H1 (cell line): ENCODE results near the gene ACVRL1. TPM values are rescaled to one million over a fixed set of nuclear protein-coding genes. Genes with fewer than 3 reads are reported as not detected.

Experiments
- CTCF ChIA-PET: fragments of 300-600 bp; sonication (Branson Sonifier 250); formaldehyde crosslinking; loops from one replicate; lab custom pipeline; 2021; ENCODE audit not compliant: partially characterized antibody; lab: Charles Lee
- POLR2A ChIA-PET: fragments of 300-600 bp; sonication (Branson Sonifier 250); formaldehyde crosslinking; loops from one replicate; lab custom pipeline; 2021; ENCODE audit warnings: inconsistent platforms; ENCODE audit not compliant: partially characterized antibody; lab: Charles Lee
- DNase-seq, 2 experiments: peaks; one replicate each; pipeline versions ENCODE4 v3.0.0 to v3.0.0-alpha.2; 2010 to 2022; ENCODE audit warnings: low spot score in 2 of 2, low read depth in 1 of 2, mixed read lengths in 1 of 2
- FAIRE-seq: peaks from 2 replicates; lab custom pipeline; 2011; peaks lifted over from hg19 to GRCh38; lab: Jason Lieb, UNC
- H2AFZ ChIP-seq: 2 replicates; pipeline ENCODE4 v1.8.1; 2012; ENCODE audit warnings: low read length, inconsistent platforms
- H2AK5ac ChIP-seq: 2 replicates; pipeline ENCODE4 v1.6.1; 2013; ENCODE audit warnings: low read depth, low read length
- H2BK120ac ChIP-seq: replicated peaks from 2 replicates; pipeline ENCODE3; 2013; ENCODE audit warnings: low read depth, low read length, inconsistent platforms
- H2BK12ac ChIP-seq: 2 replicates; pipeline ENCODE4 v1.6.1; 2013; ENCODE audit warnings: low read depth, low read length
- H2BK15ac ChIP-seq: 2 replicates; pipeline ENCODE4 v1.6.1; 2013; ENCODE audit warnings: low read length
- H2BK20ac ChIP-seq: 2 replicates; pipeline ENCODE4 v1.6.1; 2013; ENCODE audit warnings: low read length
- H2BK5ac ChIP-seq: 2 replicates; pipeline ENCODE4 v1.6.1; 2013; ENCODE audit warnings: low read depth, low read length
- H3K14ac ChIP-seq: 2 replicates; pipeline ENCODE4 v1.6.1; 2013; ENCODE audit warnings: inconsistent platforms; ENCODE audit not compliant: insufficient read length
- H3K18ac ChIP-seq: 2 replicates; pipeline ENCODE4 v1.6.1; 2013; ENCODE audit warnings: low read length; ENCODE audit errors: extremely low read depth
- H3K23ac ChIP-seq: 2 replicates; pipeline ENCODE4 v1.6.1; 2013; ENCODE audit warnings: inconsistent platforms; ENCODE audit not compliant: insufficient read length
- H3K23me2 ChIP-seq: 2 replicates; pipeline ENCODE4 v1.6.1; 2013; ENCODE audit warnings: low read depth, low read length
- H3K27ac ChIP-seq: 2 replicates; pipeline ENCODE4 v1.6.1; 2011; ENCODE audit warnings: low read depth, low read length, inconsistent platforms
- H3K27me3 ChIP-seq, 4 experiments: replicated peaks in 1 of 4; 1 replicate in 1 of 4; 2 replicates in 3 of 4; pipeline versions ENCODE4 v1.6.1 to v1.8.1; 2011 to 2013; ENCODE audit warnings: low read length in 3 of 4, mild to moderate bottlenecking in 3 of 4, inconsistent platforms in 2 of 4, mixed read lengths in 2 of 4, moderate library complexity in 1 of 4; ENCODE audit not compliant: control insufficient read depth in 3 of 4, insufficient read depth in 3 of 4; ENCODE audit errors: extremely low read depth in 1 of 4
- H3K36me3 ChIP-seq, 4 experiments: 2 replicates each; pipeline versions ENCODE4 v1.6.1 to v1.8.1; 2011 to 2013; ENCODE audit warnings: mild to moderate bottlenecking in 4 of 4, low read length in 3 of 4, moderate library complexity in 2 of 4, control low read depth in 1 of 4, inconsistent platforms in 1 of 4; ENCODE audit not compliant: insufficient read depth in 4 of 4, control insufficient read depth in 2 of 4
- H3K4ac ChIP-seq: replicated peaks from 2 replicates; pipeline ENCODE3; 2013; ENCODE audit warnings: low read length, low read depth, mixed read lengths, inconsistent platforms; ENCODE audit not compliant: insufficient read length
- H3K4me1 ChIP-seq, 4 experiments: replicated peaks in 1 of 4; 1 replicate in 1 of 4; 2 replicates in 3 of 4; pipeline versions ENCODE4 v1.6.1 to v1.8.1; 2011 to 2013; ENCODE audit warnings: low read length in 3 of 4, inconsistent platforms in 2 of 4, mixed read lengths in 1 of 4; ENCODE audit not compliant: insufficient read depth in 4 of 4, control insufficient read depth in 3 of 4
- H3K4me2 ChIP-seq, 2 experiments: 2 replicates each; pipeline versions ENCODE4 v1.6.1 to v1.8.1; 2011 to 2013; ENCODE audit warnings: low read depth in 2 of 2, low read length in 2 of 2, control low read depth in 1 of 2, inconsistent platforms in 1 of 2, mild to moderate bottlenecking in 1 of 2; ENCODE audit not compliant: insufficient read depth in 1 of 2
- H3K4me3 ChIP-seq, 4 experiments: fragments of 200-600, 300-600 bp in 1 of 4; sonication (generic), shearing (Covaris generic), sonication (Bioruptor Twin) in 1 of 4; 2 replicates each; pipeline versions ENCODE4 v1.5.1 to v1.8.1; 2011 to 2016; ENCODE audit warnings: low read length in 4 of 4, low read depth in 3 of 4, control low read depth in 2 of 4, inconsistent platforms in 2 of 4, mild to moderate bottlenecking in 2 of 4, mixed read lengths in 1 of 4, moderate library complexity in 1 of 4; ENCODE audit not compliant: insufficient read depth in 2 of 4; ENCODE audit errors: extremely low read depth in 1 of 4
- H3K56ac ChIP-seq: replicated peaks from 2 replicates; pipeline ENCODE3; 2013; ENCODE audit warnings: low read depth, mild to moderate bottlenecking, mixed read lengths, low read length, inconsistent platforms; ENCODE audit not compliant: insufficient read length
- H3K79me1 ChIP-seq: 2 replicates; pipeline ENCODE4 v1.6.1; 2013; ENCODE audit warnings: low read depth, low read length, control low read depth
- H3K79me2 ChIP-seq, 2 experiments: 2 replicates each; pipeline versions ENCODE4 v1.6.1 to v1.8.1; 2012 to 2013; ENCODE audit warnings: low read length in 2 of 2, mild to moderate bottlenecking in 2 of 2, inconsistent platforms in 1 of 2; ENCODE audit not compliant: insufficient read depth in 2 of 2, control insufficient read depth in 1 of 2
- H3K9ac ChIP-seq, 4 experiments: replicated peaks in 1 of 4; 1 replicate in 1 of 4; 2 replicates in 3 of 4; pipeline versions ENCODE4 v1.6.1 to v1.8.1; 2011 to 2013; ENCODE audit warnings: low read depth in 3 of 4, low read length in 3 of 4, control low read depth in 2 of 4, mild to moderate bottlenecking in 2 of 4, moderate library complexity in 2 of 4, inconsistent platforms in 1 of 4; ENCODE audit errors: extremely low read depth in 1 of 4
- H3K9me3 ChIP-seq, 2 experiments: 2 replicates each; pipeline versions ENCODE4 v1.6.1 to v1.8.1; 2012 to 2013; ENCODE audit warnings: mild to moderate bottlenecking in 2 of 2, moderate library complexity in 2 of 2, control low read depth in 1 of 2, inconsistent platforms in 1 of 2, low read depth in 1 of 2, low read length in 1 of 2, mixed read lengths in 1 of 2; ENCODE audit not compliant: insufficient read depth in 2 of 2
- H4K20me1 ChIP-seq, 2 experiments: replicated peaks in 1 of 2; 2 replicates each; pipeline versions ENCODE3 to v1.8.1; 2011 to 2013; ENCODE audit warnings: inconsistent platforms in 2 of 2, low read length in 2 of 2, mild to moderate bottlenecking in 1 of 2; ENCODE audit not compliant: insufficient read depth in 2 of 2, control insufficient read depth in 1 of 2
- H4K5ac ChIP-seq: 2 replicates; pipeline ENCODE4 v1.6.1; 2013; ENCODE audit warnings: low read length, low read depth, mixed read lengths, inconsistent platforms; ENCODE audit not compliant: insufficient read length
- H4K8ac ChIP-seq: 2 replicates; pipeline ENCODE4 v1.8.0; 2013; ENCODE audit warnings: mild to moderate bottlenecking, moderate library complexity, low read length, inconsistent platforms; ENCODE audit not compliant: insufficient read depth; ENCODE audit errors: extremely low read depth
- H4K91ac ChIP-seq: replicated peaks from 2 replicates; pipeline ENCODE3; 2013; ENCODE audit warnings: low read length, mixed read lengths, inconsistent platforms; ENCODE audit not compliant: insufficient read length
- KDM1A ChIP-seq: fragments of 200-600, 300-600 bp; sonication (generic); IDR thresholded peaks from 2 replicates; pipeline ENCODE4 v1.7.1; 2016; ENCODE audit warnings: mild to moderate bottlenecking, low read length, borderline replicate concordance
- NANOG ChIP-seq: IDR thresholded peaks from 2 replicates; pipeline ENCODE4 v1.6.1; 2011; ENCODE audit warnings: low read length, low read depth, mild to moderate bottlenecking, inconsistent platforms; ENCODE audit not compliant: insufficient read depth, poor library complexity, severe bottlenecking
- WGBS, 2 experiments: shearing (Covaris generic) in 1 of 2; methylation state at CpG; one replicate each; pipeline versions ENCODE4 v1.1.6 to v1.1.7; 2013 to 2015; ENCODE audit warnings: low lambda C conversion rate in 2 of 2, mixed read lengths in 2 of 2, inconsistent platforms in 1 of 2, low coverage in 1 of 2, missing lambda C conversion rate in 1 of 2; ENCODE audit not compliant: insufficient replicate concordance in 2 of 2, insufficient coverage in 1 of 2, insufficient read length in 1 of 2; ENCODE audit errors: extremely low coverage in 1 of 2, missing lambda C conversion rate in 1 of 2; 5-methylcytosine and 5-hydroxymethylcytosine counted together
- polyA plus RNA-seq, 7 experiments: library from polyadenylated mRNA; depleted of rRNA in 3 of 7; stranded (reverse) in 5 of 7; unstranded in 2 of 7; fragments of >200 nt in 5 of 7; fragments of 200-250 nt in 2 of 7; gene quantifications; 1 replicate in 5 of 7; 2 replicates in 1 of 7; 4 replicates in 1 of 7; pipeline versions ENCODE4 v1.2.1 to v1.2.3, GENCODE V29; 2011 to 2013; ENCODE audit warnings: missing spikeins in 2 of 7, mixed read lengths in 2 of 7
- total RNA-seq: library from RNA; stranded (reverse); fragmentation: NEBNext Ultra II Directional; extraction: Animal tissue kit (Norgen Biotek cat#: 25700); gene quantifications from 2 replicates; pipeline ENCODE4 v1.2.1, GENCODE V29; 2021

The ACVRL1 gene
- total and polyA plus RNA-seq, 2 of the 8 experiments (the other 6 are each of a cell fraction or from before 2014, with no cell fraction given), result 0.09 to 0.35 TPM

DNA sequence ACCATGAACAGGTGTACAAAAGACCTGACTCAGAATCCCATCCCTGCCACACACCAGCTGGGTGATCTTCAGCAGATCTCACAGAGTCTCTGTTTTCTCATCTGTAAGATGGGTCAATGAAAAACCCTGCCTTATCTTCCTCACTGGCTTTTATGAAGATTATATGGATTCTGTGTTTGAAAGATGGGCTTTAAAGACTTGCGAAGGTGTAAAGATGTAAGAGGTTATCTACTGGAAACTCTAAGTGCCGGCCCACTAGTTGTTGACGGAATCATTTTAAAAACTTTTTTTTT lies 34.7 kb upstream of the ACVRL1 start:
- H3K4ac ChIP-seq, result no peak overlapping the region
- no peaks in the 10 kb centered on the region for H3K9me3 ChIP-seq
- H3K4me2 ChIP-seq, result no peak overlapping the region
- no peak overlapping the region for H4K91ac ChIP-seq
- TF ChIP-seq KDM1A (peak; percentile 53; the same call in 1 of the 2 replicates), NANOG (no peak)
- no peak overlapping the region for H2BK15ac ChIP-seq
- DNase-seq (no peak), FAIRE-seq (no peak)
- no peak overlapping the region for H2BK5ac ChIP-seq
- no peak overlapping the region for H4K5ac ChIP-seq
- no peak overlapping the region for H3K18ac ChIP-seq
- no peak overlapping the region for H2AK5ac ChIP-seq
- POLR2A ChIA-PET, result interaction anchor here (0.8 to 2.5 kb wide), 3 partner anchors 10 to 49 kb away, joined by 3 to 15 read pairs (median 4); no protein-coding TSS in a partner anchor
- no peak overlapping the region for H3K9ac ChIP-seq
- no peak overlapping the region for H3K27ac ChIP-seq
- H3K23me2 ChIP-seq, result peaks cover 12% of the 10 kb centered on the region; the same call in 1 of the 2 replicates
- H2AFZ ChIP-seq, result no peak overlapping the region
- 94% methylated on average over 3 of the region's 3 CpGs; no CpG with 5 or more reads in 1 of the 2 experiments for WGBS, 2 experiments
- no peak overlapping the region for H4K8ac ChIP-seq
- H3K27me3 ChIP-seq, result peaks cover 0 to 23% (median 19%) of the 10 kb centered on the region in 4 experiments; a peak in 6 of 7 replicates
- H2BK120ac ChIP-seq, result no peak overlapping the region
- H3K79me2 ChIP-seq, result no peaks in the 10 kb centered on the region
- peaks cover 4 to 29% (median 17%) of the 10 kb centered on the region in 4 experiments for H3K4me1 ChIP-seq
- no peak overlapping the region for H3K14ac ChIP-seq
- H3K56ac ChIP-seq, result no peak overlapping the region
- no peak overlapping the region for H3K4me3 ChIP-seq
- H2BK12ac ChIP-seq, result no peak overlapping the region
- H3K23ac ChIP-seq, result no peak overlapping the region
- no peaks in the 10 kb centered on the region for H4K20me1 ChIP-seq
- no peaks in the 10 kb centered on the region for H3K79me1 ChIP-seq
- H3K36me3 ChIP-seq, result no peaks in the 10 kb centered on the region
- H2BK20ac ChIP-seq, result no peak overlapping the region
- CTCF ChIA-PET, result interaction anchor here (0.8 to 10.6 kb wide), 18 partner anchors 9 to 352 kb away, joined by 3 to 139 read pairs (median 9); partner anchors contain the start of gene ANKRD33
